IMR-90 (cell line): Measurements from ENCODE around the gene PABPC1L. TPM values are rescaled to one million over a fixed set of nuclear protein-coding genes. Genes with fewer than 3 reads are reported as not detected.

Experiments
- ATAC-seq: fragments of 200-7000 bp; cut with Tn5 transposase; 2 replicates; pipeline ENCODE4 v1.9.1; 2020; ENCODE audit warnings: low read depth, mild to moderate bottlenecking, moderate library complexity
- BruUV-seq: library from RNA; stranded (reverse); fragments of 400-500 nt; replicated peaks from 2 replicates; lab custom pipeline; 2021; lab: Mats Ljungman, UMichigan
- CTCF ChIA-PET: fragments of 300-600 bp; formaldehyde crosslinking; extraction: SDS; loops from one replicate; lab custom pipeline; 2021; ENCODE audit warnings: antibody characterized with exemption; lab: Yijun Ruan, JAX
- POLR2A ChIA-PET: fragments of 300-600 bp; sonication (Branson Sonifier 250); formaldehyde crosslinking; loops from one replicate; lab custom pipeline; 2022; ENCODE audit warnings: antibody characterized with exemption; ENCODE audit not compliant: unreplicated experiment; lab: Charles Lee
- DNase-seq: peaks from one replicate; pipeline ENCODE4 v3.0.0; 2013
- H2AFZ ChIP-seq: replicated peaks from 2 replicates; pipeline ENCODE3; 2013; ENCODE audit warnings: low read length, mild to moderate bottlenecking; ENCODE audit not compliant: poor library complexity
- H2AK5ac ChIP-seq: 2 replicates; pipeline ENCODE4 v1.6.1; 2013; ENCODE audit warnings: low read depth, low read length, inconsistent platforms
- H2AK9ac ChIP-seq: replicated peaks from 2 replicates; pipeline ENCODE3; 2013; ENCODE audit warnings: mild to moderate bottlenecking, low read depth, low read length, moderate library complexity; ENCODE audit not compliant: poor library complexity
- H2BK120ac ChIP-seq: 2 replicates; pipeline ENCODE4 v1.6.1; 2013; ENCODE audit warnings: low read depth, low read length, inconsistent platforms
- H2BK15ac ChIP-seq: 3 replicates; pipeline ENCODE4 v1.6.1; 2013; ENCODE audit warnings: low read depth, low read length, inconsistent platforms
- H2BK20ac ChIP-seq: 2 replicates; pipeline ENCODE4 v1.6.1; 2013; ENCODE audit warnings: low read depth, mild to moderate bottlenecking, inconsistent platforms, low read length, moderate library complexity
- H2BK5ac ChIP-seq: 2 replicates; pipeline ENCODE4 v1.6.1; 2013; ENCODE audit warnings: mild to moderate bottlenecking, low read depth, low read length, inconsistent platforms; ENCODE audit not compliant: poor library complexity, severe bottlenecking
- H3K14ac ChIP-seq: replicated peaks from 2 replicates; pipeline ENCODE4 v1.6.1; 2013; ENCODE audit warnings: low read depth, low read length, inconsistent platforms
- H3K18ac ChIP-seq: 2 replicates; pipeline ENCODE4 v1.6.1; 2013; ENCODE audit warnings: low read depth, low read length, control low read depth
- H3K23ac ChIP-seq: 2 replicates; pipeline ENCODE4 v1.6.1; 2013; ENCODE audit warnings: low read depth, low read length, inconsistent platforms
- H3K27ac ChIP-seq: 2 replicates; pipeline ENCODE4 v1.5.1; 2013; ENCODE audit warnings: mild to moderate bottlenecking, control low read depth, low read length; ENCODE audit not compliant: insufficient read depth
- H3K27me3 ChIP-seq: 2 replicates; pipeline ENCODE4 v1.6.1; 2013; ENCODE audit warnings: low read length; ENCODE audit not compliant: control insufficient read depth, insufficient read depth
- H3K36me3 ChIP-seq: 2 replicates; pipeline ENCODE4 v1.6.1; 2013; ENCODE audit warnings: low read length, mixed read lengths; ENCODE audit not compliant: control insufficient read depth, insufficient read depth
- H3K4ac ChIP-seq: 2 replicates; pipeline ENCODE4 v1.6.1; 2013; ENCODE audit warnings: low read depth, low read length, inconsistent platforms
- H3K4me1 ChIP-seq: 2 replicates; pipeline ENCODE4 v1.6.1; 2013; ENCODE audit warnings: low read length, mixed read lengths; ENCODE audit not compliant: control insufficient read depth, insufficient read depth
- H3K4me2 ChIP-seq: 2 replicates; pipeline ENCODE4 v1.6.1; 2013; ENCODE audit warnings: low read depth, mild to moderate bottlenecking, control low read depth, low read length, moderate library complexity
- H3K4me3 ChIP-seq: 2 replicates; pipeline ENCODE4 v1.5.1; 2013; ENCODE audit warnings: low read depth, mild to moderate bottlenecking, control low read depth, low read length, moderate library complexity; ENCODE audit not compliant: insufficient read depth
- H3K56ac ChIP-seq: 2 replicates; pipeline ENCODE4 v1.6.1; 2013; ENCODE audit warnings: low read length, inconsistent platforms; ENCODE audit not compliant: insufficient read depth; ENCODE audit errors: extremely low read depth
- H3K79me1 ChIP-seq, 2 experiments: 2 replicates each; pipeline ENCODE4 v1.6.1; 2013; ENCODE audit warnings: low read length in 2 of 2, inconsistent platforms in 1 of 2, low read depth in 1 of 2
- H3K9ac ChIP-seq: 2 replicates; pipeline ENCODE4 v1.6.1; 2013; ENCODE audit warnings: low read depth, low read length, control low read depth
- H3K9me1 ChIP-seq: 2 replicates; pipeline ENCODE4 v1.6.1; 2013; ENCODE audit warnings: low read length, inconsistent platforms; ENCODE audit not compliant: insufficient read depth
- H3K9me3 ChIP-seq: 2 replicates; pipeline ENCODE4 v1.6.1; 2013; ENCODE audit warnings: low read length; ENCODE audit not compliant: control insufficient read depth, insufficient read depth
- H4K20me1 ChIP-seq: 2 replicates; pipeline ENCODE4 v1.6.1; 2013; ENCODE audit warnings: low read length, inconsistent platforms; ENCODE audit not compliant: insufficient read depth
- H4K5ac ChIP-seq: 2 replicates; pipeline ENCODE4 v1.6.1; 2013; ENCODE audit warnings: mild to moderate bottlenecking, low read depth, low read length, control low read depth
- H4K8ac ChIP-seq, 2 experiments: 2 replicates each; pipeline ENCODE4 v1.6.1; 2013; ENCODE audit warnings: low read depth in 2 of 2, low read length in 2 of 2, control low read depth in 1 of 2, inconsistent platforms in 1 of 2
- H4K91ac ChIP-seq: 2 replicates; pipeline ENCODE4 v1.6.1; 2013; ENCODE audit warnings: low read depth, low read length, inconsistent platforms; ENCODE audit not compliant: insufficient read depth
- CEBPB ChIP-seq: IDR thresholded peaks from 2 replicates; pipeline ENCODE4 v1.6.1; 2012; ENCODE audit warnings: low read depth, low read length, improper control_type of control experiment
- CHD1 ChIP-seq: IDR thresholded peaks from 2 replicates; pipeline ENCODE4 v1.6.1; 2012; ENCODE audit warnings: low read depth, low read length, improper control_type of control experiment
- ELK1 ChIP-seq: fragments of 150-350 bp; IDR thresholded peaks from 2 replicates; pipeline ENCODE4 v1.6.1; 2016; ENCODE audit warnings: low read depth, mild to moderate bottlenecking, low read length, moderate library complexity, borderline replicate concordance
- FOS ChIP-seq: fragments of 150-350 bp; IDR thresholded peaks from 2 replicates; pipeline ENCODE4 v1.6.1; 2016; ENCODE audit warnings: low read depth, low read length
- MAFK ChIP-seq: IDR thresholded peaks from 2 replicates; pipeline ENCODE4 v1.6.1; 2012; ENCODE audit warnings: low read depth, low read length, improper control_type of control experiment
- NFE2L2 ChIP-seq: fragments of 150-350 bp; IDR thresholded peaks from 2 replicates; pipeline ENCODE4 v1.6.1; 2016; ENCODE audit warnings: low read depth, mild to moderate bottlenecking, low read length
- POLR2A ChIP-seq: IDR thresholded peaks from 2 replicates; pipeline ENCODE4 v1.6.1; 2012; ENCODE audit warnings: mild to moderate bottlenecking, low read depth, low read length
- RAD21 ChIP-seq: IDR thresholded peaks from 2 replicates; pipeline ENCODE4 v1.6.1; 2012; ENCODE audit warnings: low read length, improper control_type of control experiment
- RCOR1 ChIP-seq: IDR thresholded peaks from 2 replicates; pipeline ENCODE4 v1.6.1; 2012; ENCODE audit warnings: mild to moderate bottlenecking, low read length, improper control_type of control experiment; ENCODE audit not compliant: insufficient replicate concordance
- RFX5 ChIP-seq: IDR thresholded peaks from 2 replicates; pipeline ENCODE4 v1.8.0; 2012; ENCODE audit warnings: low read depth, mild to moderate bottlenecking, low read length, moderate library complexity
- SMC3 ChIP-seq: fragments of 150-350 bp; IDR thresholded peaks from 2 replicates; pipeline ENCODE4 v1.6.1; 2016; ENCODE audit warnings: low read depth, mild to moderate bottlenecking, antibody characterized with exemption, low read length, moderate library complexity
- USF2 ChIP-seq: fragments of 150-350 bp; IDR thresholded peaks from 2 replicates; pipeline ENCODE4 v1.6.1; 2017; ENCODE audit warnings: mild to moderate bottlenecking, antibody characterized with exemption, low read length, low read depth
- WGBS, 2 experiments: methylation state at CpG; one replicate each; pipeline versions ENCODE4 v1.1.5 to v1.1.7; 2013; ENCODE audit warnings: missing lambda C conversion rate in 2 of 2; ENCODE audit not compliant: insufficient read length in 1 of 2; ENCODE audit errors: extremely low coverage in 2 of 2; 5-methylcytosine and 5-hydroxymethylcytosine counted together
- dilution Hi-C: fragments of 300-500 bp; cut with HindIII; formaldehyde crosslinking; loops from one replicate; pipeline ENCODE4 v1.14.3; 2018; ENCODE audit warnings: low sequenced_read_pairs; ENCODE audit not compliant: unreplicated experiment
- in situ Hi-C: fragments of 300-500 bp; cut with MboI; formaldehyde crosslinking; loops from 3 replicates; pipeline ENCODE4 v1.14.3; 2019; ENCODE audit warnings: low sequenced_read_pairs, inconsistent platforms, mixed read lengths
- intact Hi-C: fragments of 100-400 bp; cut with micrococcal nuclease; formaldehyde crosslinking; loops from 2 replicates; pipeline ENCODE4 v1.10.0; 2022
- polyA plus RNA-seq, 3 experiments: library from polyadenylated mRNA; depleted of rRNA; stranded (reverse); fragments of >200 nt; gene quantifications; 2 replicates each; pipeline ENCODE4 v1.2.3, GENCODE V29; 2012; ENCODE audit warnings: low replicate concordance in 1 of 3
- total RNA-seq: library from RNA; depleted of rRNA; stranded (reverse); fragments of >200 nt; gene quantifications from 2 replicates; pipeline ENCODE4 v1.2.3, GENCODE V29; 2012
- TF ChIP-seq, protein P1 (sequence below): conservative IDR thresholded peaks from 2 replicates; pipeline ENCODE4 v1.5.1; 2012; ENCODE audit warnings: mild to moderate bottlenecking, low read depth, low read length, improper control_type of control experiment

The PABPC1L gene
- total and polyA plus RNA-seq, 2 of the 4 experiments (the other 2 are of a cell fraction) = 6.1 to 82.4 TPM

GRCh38 chr20:44970243-44970757 is 60.4 kb downstream of the PABPC1L start:
- Histone ChIP-seq H3K18ac (no peak overlapping the region), H3K79me1 (peaks cover 27 to 47% of the 10 kb centered on the region in 2 experiments), H3K9me3 (no peaks in the 10 kb centered on the region), H3K27ac (no peak overlapping the region), H4K20me1 (no peaks in the 10 kb centered on the region; the same call in 1 of the 2 replicates), H2BK5ac (no peak overlapping the region), H3K4me1 (peaks cover 8% of the 10 kb centered on the region; the same call in 1 of the 2 replicates), H3K23ac (no peak overlapping the region), H4K8ac (no peak overlapping the region), H3K4me2 (peak overlapping the region; percentile 5; the same call in 1 of the 2 replicates), H3K4ac (no peak overlapping the region), H3K4me3 (no peak overlapping the region), H4K5ac (no peak overlapping the region), H2AFZ (no peak overlapping the region), H3K56ac (no peak overlapping the region), H2BK15ac (no peak overlapping the region), H2AK9ac (no peak overlapping the region), H2AK5ac (no peak overlapping the region), H3K9ac (no peak overlapping the region), H4K91ac (no peak overlapping the region), H3K27me3 (no peaks in the 10 kb centered on the region), H2BK120ac (no peak overlapping the region), H3K9me1 (peaks cover 10% of the 10 kb centered on the region), H2BK20ac (no peak overlapping the region), H3K14ac (no peak overlapping the region), H3K36me3 (peaks cover 15% of the 10 kb centered on the region)
- no peak for ATAC-seq
- in situ Hi-C loops (no loop called here), intact Hi-C loops (no loop called here), dilution Hi-C loops (no loop called here)
- ChIA-PET CTCF (no interaction called here), POLR2A (no interaction called here)
- WGBS, 2 experiments = no CpG with 5 or more reads among the region's 1 CpG
- TF ChIP-seq, protein P1, sequence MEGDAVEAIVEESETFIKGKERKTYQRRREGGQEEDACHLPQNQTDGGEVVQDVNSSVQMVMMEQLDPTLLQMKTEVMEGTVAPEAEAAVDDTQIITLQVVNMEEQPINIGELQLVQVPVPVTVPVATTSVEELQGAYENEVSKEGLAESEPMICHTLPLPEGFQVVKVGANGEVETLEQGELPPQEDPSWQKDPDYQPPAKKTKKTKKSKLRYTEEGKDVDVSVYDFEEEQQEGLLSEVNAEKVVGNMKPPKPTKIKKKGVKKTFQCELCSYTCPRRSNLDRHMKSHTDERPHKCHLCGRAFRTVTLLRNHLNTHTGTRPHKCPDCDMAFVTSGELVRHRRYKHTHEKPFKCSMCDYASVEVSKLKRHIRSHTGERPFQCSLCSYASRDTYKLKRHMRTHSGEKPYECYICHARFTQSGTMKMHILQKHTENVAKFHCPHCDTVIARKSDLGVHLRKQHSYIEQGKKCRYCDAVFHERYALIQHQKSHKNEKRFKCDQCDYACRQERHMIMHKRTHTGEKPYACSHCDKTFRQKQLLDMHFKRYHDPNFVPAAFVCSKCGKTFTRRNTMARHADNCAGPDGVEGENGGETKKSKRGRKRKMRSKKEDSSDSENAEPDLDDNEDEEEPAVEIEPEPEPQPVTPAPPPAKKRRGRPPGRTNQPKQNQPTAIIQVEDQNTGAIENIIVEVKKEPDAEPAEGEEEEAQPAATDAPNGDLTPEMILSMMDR = no peak
- no peak for TF ChIP-seq RCOR1
- no peak for TF ChIP-seq USF2
- TF ChIP-seq FOS = no peak
- no peak for TF ChIP-seq MAFK
- no peak for TF ChIP-seq SMC3
- no peak for TF ChIP-seq POLR2A
- TF ChIP-seq CEBPB = no peak
- TF ChIP-seq ELK1 = no peak
- no peak for TF ChIP-seq RAD21
- TF ChIP-seq NFE2L2 = no peak
- no peak for TF ChIP-seq CHD1
- no peak for TF ChIP-seq RFX5
- peak; percentile 24 for DNase-seq
- BruUV-seq = no TSS peak
